Measurements from ENCODE around the gene AQP12B.
A peak's percentile ranks its signal among the peaks of the same experiment; 100 is the strongest.

Gene AQP12B

GRCh38 chr2:240646900-240647502 lies 35.7 kb downstream of the AQP12B start:
- DNase-seq = peak in 1 of 2 experiments; percentile 13

DNA sequence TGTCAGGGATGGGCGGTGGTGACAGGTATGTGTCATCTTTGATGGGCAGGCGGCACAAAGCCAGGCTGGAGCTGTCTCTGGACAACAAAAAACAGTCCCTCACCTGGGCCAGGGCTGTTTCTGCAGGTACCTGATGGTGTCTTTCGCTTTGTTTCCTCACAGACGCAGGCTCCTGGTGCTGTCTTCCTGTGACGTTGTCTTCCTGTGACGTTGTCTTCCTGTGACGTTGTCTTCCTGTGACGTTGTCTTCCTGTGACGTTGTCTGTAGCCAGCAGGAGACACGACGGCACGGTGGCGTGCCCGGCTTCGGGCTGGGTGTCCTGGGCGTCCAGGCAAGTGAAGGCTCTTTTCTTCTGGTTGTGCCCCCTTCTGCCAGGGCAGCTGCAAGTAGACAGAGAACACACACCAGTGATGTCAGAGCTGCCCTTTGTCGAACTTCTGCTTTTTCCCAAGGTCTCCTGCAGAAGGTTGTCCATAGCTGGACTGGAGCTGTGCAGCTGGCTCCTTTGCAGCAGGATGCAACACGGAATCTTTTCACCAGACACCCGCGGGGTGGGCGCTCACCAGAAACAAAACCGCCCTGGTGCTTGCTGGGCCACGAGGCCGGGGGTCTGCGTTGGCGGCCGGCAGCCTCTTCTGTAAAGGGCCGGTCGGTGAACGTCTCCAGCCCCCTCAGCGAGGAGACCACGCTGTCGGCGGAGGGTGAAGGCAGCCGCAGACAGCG lies 36.3 kb downstream of the AQP12B start:
- DNase-seq = peak in 1 of 2 experiments; percentile 22

DNA sequence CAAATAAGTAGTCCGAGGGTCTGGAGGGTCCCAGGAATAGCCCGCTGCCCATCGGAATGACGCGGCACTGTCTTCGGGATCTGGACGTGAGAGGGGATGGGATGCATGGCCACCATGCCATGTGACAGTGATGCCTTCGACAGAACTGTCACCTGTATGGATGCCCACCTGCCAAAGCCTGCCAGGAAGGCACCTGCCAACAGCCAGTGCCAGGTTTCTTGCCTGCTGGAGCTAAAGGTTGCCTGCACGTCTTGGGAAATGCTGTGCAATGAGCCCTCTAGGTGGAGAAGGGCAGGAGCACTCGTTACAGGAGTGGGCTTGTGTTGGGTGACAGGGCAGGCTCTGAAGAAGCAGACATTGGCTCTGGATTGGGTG lies 36.9 kb downstream of the AQP12B start:
- no peak for DNase-seq

DNA sequence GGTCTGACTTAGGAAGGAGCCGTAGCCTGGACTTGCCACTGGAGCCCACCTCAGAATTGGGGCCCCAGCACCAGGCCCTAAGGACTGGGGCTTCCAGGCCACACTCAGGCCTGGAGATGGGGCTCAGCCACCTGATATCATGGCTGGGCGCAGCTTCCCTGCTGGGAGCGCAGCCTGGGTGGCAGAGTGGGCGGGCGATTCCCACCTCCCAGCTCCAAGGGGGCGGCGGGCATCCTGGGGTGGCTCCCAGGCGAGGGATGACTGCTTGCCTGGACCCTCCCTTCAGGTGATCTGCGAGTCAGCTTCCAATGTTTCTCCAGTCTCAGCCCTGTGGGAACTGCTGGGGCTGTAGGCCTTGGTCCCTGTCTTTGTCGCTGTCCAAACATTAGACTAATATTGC lies 37.3 kb downstream of the AQP12B start:
- DNase-seq = no peak

DNA sequence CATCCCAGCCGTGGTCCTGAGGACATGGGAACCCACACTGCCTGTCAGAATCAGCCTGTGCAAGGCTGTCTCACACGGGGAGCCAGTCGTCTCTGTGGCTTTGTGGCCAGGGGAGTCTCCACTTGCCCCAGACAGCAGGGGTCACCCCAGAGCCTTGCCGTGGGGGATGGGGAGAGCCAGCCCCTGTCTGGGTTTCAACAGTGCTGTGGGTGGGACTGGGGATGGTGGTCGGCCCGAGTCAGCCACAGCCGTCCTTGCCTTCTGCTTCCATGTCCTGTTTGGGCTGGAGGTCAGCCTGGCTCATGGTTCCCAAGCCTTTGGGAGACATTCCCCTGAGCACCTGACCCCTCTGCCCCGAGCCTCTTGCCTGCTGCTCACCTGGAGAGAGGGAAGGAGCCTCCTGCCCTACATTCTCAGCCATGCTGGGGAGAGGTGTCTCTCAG lies 37.8 kb downstream of the AQP12B start:
- peak in 1 of 2 experiments; percentile 13 for DNase-seq

DNA sequence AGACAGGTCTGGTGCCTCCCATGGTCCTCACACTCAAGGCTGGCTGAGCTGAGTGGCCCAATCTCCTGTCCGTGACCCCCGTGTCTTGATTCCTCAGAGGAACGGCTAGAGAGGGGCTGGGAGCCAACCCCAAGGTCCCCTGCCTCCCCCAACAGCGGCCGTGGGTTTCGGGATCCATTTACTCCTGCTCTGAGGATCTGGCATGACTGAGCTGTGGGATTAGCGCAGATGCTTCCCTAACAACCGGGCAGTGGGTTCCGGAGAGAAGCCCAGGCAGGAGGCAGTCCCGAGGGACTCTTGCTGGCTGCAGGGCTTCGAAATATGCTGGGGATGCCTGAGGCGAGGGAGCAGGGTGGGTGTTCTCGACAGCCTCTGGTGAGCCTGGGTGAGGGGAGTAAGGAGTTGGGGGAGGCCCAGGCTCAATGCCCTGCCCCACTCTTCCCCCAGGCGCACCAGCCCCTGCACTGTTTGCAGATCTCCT lies 38.5 kb downstream of the AQP12B start:
- DNase-seq = peak in 1 of 2 experiments; percentile 2

- DNase-seq = no peak
Observed at GRCh38 chr2:240643811-240644150, 38.9 kb downstream of the AQP12B start.

DNA sequence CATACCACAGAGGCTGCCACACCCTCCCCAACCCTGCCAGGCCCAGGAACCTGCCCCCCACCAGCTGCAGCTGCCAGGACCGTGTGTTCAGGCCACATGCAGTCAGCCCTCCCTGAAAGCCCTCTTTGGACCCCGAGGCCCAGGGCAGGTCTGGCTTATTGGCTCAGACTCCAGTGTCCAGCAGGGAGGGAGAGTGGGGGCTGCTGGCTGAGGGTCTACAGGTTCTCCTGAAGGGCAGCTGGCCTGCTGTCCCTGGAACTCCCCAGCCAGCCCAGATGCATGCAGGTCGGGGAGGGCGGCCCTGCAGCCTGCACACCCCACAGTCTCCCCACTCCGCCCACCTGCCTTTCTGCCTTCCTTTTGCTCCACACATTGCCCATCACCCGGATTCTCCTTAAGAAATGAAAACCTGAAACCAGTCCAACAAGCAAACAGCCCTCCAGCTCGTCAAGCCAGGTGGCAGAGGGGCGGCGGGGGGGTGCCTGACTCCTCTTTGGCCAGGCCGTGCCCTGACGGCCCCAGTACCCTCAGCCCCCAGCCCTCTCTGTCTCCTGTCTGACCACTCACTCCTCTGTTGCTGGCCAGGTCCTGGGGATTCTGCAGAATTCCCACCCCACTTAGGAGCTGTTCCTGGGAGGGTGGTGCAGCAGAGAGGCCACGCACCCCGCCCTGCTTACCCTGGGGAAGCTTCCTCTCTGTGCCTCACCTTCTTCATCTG lies 39.4 kb downstream of the AQP12B start:
- peak; percentile 10 to 11 for DNase-seq

DNA sequence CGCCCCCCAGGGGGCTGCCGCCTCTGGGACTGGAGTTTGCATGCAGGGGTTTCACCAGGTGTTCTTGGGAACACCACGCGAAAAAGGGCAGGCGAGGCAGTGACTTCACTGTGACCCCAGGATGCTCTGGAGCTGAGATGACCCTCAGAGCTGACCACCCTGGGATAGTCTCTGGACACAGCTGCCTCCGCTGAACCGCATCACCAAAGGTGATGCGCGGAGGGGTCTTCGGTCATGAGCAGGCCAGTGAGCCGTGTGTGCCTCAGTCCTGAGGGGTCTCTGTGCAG lies 39.9 kb downstream of the AQP12B start:
- peak; percentile 6 to 7 for DNase-seq

DNA sequence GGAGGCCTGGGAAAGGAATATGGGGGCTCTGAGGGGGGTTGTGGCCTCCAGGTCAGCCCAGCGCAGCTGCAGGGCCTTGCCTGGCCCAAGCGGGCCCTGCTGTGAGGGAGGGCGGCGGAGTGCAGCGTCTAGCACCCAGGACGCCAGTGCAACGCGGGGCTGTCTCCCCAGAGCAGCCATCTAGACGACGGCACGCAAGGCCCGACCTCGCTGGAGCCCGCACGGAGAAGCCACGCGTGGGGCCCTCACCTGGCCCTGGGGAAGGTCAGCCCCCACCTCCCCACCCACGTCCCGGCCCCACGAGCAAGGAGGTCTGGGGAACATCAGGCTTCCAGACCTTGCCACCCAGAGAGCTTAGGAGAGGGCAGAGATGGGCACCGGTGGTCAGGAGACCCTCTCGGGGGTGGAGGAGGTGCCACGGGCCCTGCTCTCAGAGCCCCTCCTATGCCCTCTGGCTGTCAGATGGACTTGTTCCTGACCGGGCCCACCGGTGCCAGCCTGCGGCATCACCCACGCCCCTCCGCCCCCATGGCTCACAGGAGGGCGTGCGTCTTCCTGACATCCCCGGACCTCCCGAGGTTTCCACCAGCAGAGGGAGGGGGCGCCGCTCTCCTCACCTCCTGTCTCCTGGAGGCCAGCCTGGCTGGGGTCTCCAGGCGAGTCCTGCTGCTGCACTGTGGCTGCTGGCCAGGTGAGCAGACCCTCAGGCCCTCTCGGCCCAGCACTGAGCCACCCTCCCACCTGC lies 40.5 kb downstream of the AQP12B start:
- DNase-seq = no peak

DNA sequence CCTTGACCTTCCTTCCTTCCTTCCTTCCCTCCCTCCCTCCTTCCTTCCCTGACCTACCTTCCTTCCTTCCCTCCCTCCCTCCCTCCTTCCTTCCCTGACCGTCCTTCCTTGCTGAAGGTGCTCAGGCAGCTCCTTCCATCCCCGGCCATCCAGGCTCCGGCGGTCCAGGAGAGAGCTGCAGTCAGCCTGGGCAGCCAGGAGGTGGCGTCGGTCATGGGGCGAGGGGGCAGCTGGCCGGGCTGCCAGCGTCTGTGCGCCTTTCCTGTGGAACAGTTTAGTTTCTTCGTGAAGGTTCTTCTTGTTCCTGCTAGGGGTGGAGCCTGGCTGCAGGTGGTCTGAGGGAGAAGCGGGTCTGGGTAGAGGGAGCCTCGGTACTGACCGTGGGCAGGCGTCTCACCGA lies 41.7 kb downstream of the AQP12B start:
- DNase-seq = peak; percentile 33 to 49

- DNase-seq = peak; percentile 12 to 14
Observed at GRCh38 chr2:240639566-240639965, 43.1 kb downstream of the AQP12B start.

- peak; percentile 6 to 11 for DNase-seq
Observed at GRCh38 chr2:240638512-240639160, 44.0 kb downstream of the AQP12B start.

DNA sequence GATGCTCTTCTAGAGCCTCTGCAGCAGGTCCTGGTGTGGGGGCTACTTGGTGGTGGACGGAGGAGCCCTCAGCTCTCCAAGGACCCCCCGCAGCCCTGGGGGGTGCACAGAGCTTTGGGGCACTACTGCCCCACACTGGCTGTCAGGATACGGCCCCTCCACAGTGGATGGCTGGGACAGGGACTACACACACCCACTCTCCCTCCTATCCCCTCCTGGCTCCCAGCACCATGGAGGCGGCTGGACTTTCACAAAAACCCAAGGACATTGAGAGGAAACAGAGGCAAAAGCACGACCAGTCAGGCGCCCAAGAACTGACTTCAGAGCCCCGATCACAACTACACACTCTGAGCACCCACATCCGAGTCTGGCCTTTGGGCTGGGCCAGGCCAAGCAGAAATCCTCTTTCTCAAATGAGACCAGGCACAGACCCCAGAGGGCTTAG lies 44.8 kb downstream of the AQP12B start:
- peak; percentile 13 to 15 for DNase-seq

- peak; percentile 8 to 12 for DNase-seq
Observed at GRCh38 chr2:240637116-240637900, 45.4 kb downstream of the AQP12B start.

- peak in 1 of 2 experiments; percentile 11 for DNase-seq
Observed at GRCh38 chr2:240636563-240637115, 46.0 kb downstream of the AQP12B start.

- DNase-seq = no peak
Observed at GRCh38 chr2:240635998-240636547, 46.6 kb downstream of the AQP12B start.

GRCh38 chr2:240635121-240635997 lies 47.3 kb downstream of the AQP12B start:
- DNase-seq = peak in 1 of 2 experiments; percentile 8

- DNase-seq = peak in 1 of 2 experiments; percentile 13
Observed at GRCh38 chr2:240632306-240632721, 50.4 kb downstream of the AQP12B start.
